WTC11 (cell line): ENCODE data around the gene GDPD2. TPM values are rescaled to one million over a fixed set of nuclear protein-coding genes. Genes with fewer than 3 reads are reported as not detected.

ENCODE experiments used
- ATAC-seq: fragments of 200-7000 bp; cut with Tn5 transposase; 2 replicates; pipeline ENCODE4 v1.10.0; 2021; ENCODE audit warnings: mild to moderate bottlenecking, moderate library complexity
- CTCF ChIA-PET: fragments of 300-600 bp; sonication (Branson Sonifier 250); formaldehyde crosslinking; loops from one replicate; lab custom pipeline; 2021; ENCODE audit warnings: antibody characterized with exemption; lab: Charles Lee
- POLR2A ChIA-PET: fragments of 350-600 bp; sonication (Branson Sonifier 250); formaldehyde crosslinking; loops from one replicate; lab custom pipeline; 2021; ENCODE audit warnings: antibody characterized with exemption; lab: Charles Lee
- DNase-seq: peaks from one replicate; pipeline ENCODE4 v3.0.0; 2021; ENCODE audit warnings: low spot score
- H3K27ac Mint-ChIP-seq: 2 replicates; pipeline ENCODE4 v1.8.0; 2021; ENCODE audit warnings: mixed read lengths
- H3K27me3 Mint-ChIP-seq: 2 replicates; pipeline ENCODE4 v1.8.0; 2021; ENCODE audit warnings: low read depth, mild to moderate bottlenecking, moderate library complexity, mixed read lengths
- H3K36me3 Mint-ChIP-seq: 2 replicates; pipeline ENCODE4 v1.8.0; 2021; ENCODE audit warnings: mixed read lengths
- H3K4me1 Mint-ChIP-seq: 2 replicates; pipeline ENCODE4 v1.8.0; 2022; ENCODE audit warnings: mixed read lengths
- H3K4me3 Mint-ChIP-seq: 2 replicates; pipeline ENCODE4 v1.8.0; 2021; ENCODE audit warnings: mild to moderate bottlenecking, moderate library complexity, mixed read lengths
- H3K9me3 Mint-ChIP-seq: 2 replicates; pipeline ENCODE4 v1.8.0; 2021; ENCODE audit warnings: mixed read lengths
- ELF4 ChIP-seq: sonication (generic); formaldehyde crosslinking; IDR thresholded peaks from 2 replicates; pipeline ENCODE4 v1.8.1; 2022; ENCODE audit warnings: low read depth, mild to moderate bottlenecking, moderate library complexity, missing genetic modification reagents
- ESRRA ChIP-seq: sonication (generic); formaldehyde crosslinking; IDR thresholded peaks from 2 replicates; pipeline ENCODE4 v1.8.1; 2022; ENCODE audit warnings: mild to moderate bottlenecking, missing genetic modification reagents, borderline replicate concordance
- FOXP1 ChIP-seq: sonication (generic); formaldehyde crosslinking; IDR thresholded peaks from 2 replicates; pipeline ENCODE4 v1.8.0; 2022; ENCODE audit warnings: missing genetic modification reagents, mild to moderate bottlenecking, moderate library complexity, borderline replicate concordance
- GABPB1 ChIP-seq: sonication (generic); formaldehyde crosslinking; IDR thresholded peaks from 2 replicates; pipeline ENCODE4 v1.8.1; 2023; ENCODE audit warnings: mild to moderate bottlenecking, missing genetic modification reagents
- HMGA2 ChIP-seq: fragments of 250-450 bp; sonication (Bioruptor Pico); IDR thresholded peaks from 2 replicates; pipeline ENCODE4 v1.4.0; 2021; ENCODE audit warnings: mild to moderate bottlenecking, moderate library complexity
- HMGXB4 ChIP-seq: sonication (generic); formaldehyde crosslinking; IDR thresholded peaks from 2 replicates; pipeline ENCODE4 v1.8.1; 2023; ENCODE audit warnings: mild to moderate bottlenecking, moderate library complexity, missing genetic modification reagents
- IRF1 ChIP-seq: sonication (generic); formaldehyde crosslinking; IDR thresholded peaks from 2 replicates; pipeline ENCODE4 v1.8.0; 2023; ENCODE audit warnings: missing genetic modification reagents
- JUN ChIP-seq: sonication (generic); formaldehyde crosslinking; IDR thresholded peaks from 2 replicates; pipeline ENCODE4 v1.8.0; 2023; ENCODE audit warnings: mild to moderate bottlenecking, missing genetic modification reagents
- MAX ChIP-seq: sonication (generic); formaldehyde crosslinking; IDR thresholded peaks from 2 replicates; pipeline ENCODE4 v1.8.0; 2022; ENCODE audit warnings: mild to moderate bottlenecking, missing genetic modification reagents
- MXD4 ChIP-seq: fragments of 250-450 bp; sonication (Bioruptor Pico); IDR thresholded peaks from 2 replicates; pipeline ENCODE4 v1.8.0; 2021; ENCODE audit warnings: mild to moderate bottlenecking, moderate library complexity, borderline replicate concordance
- NFATC4 ChIP-seq: fragments of 250-450 bp; sonication (Bioruptor Pico); IDR thresholded peaks from 2 replicates; pipeline ENCODE4 v1.9.0; 2021; ENCODE audit warnings: mild to moderate bottlenecking
- NFYB ChIP-seq: sonication (generic); formaldehyde crosslinking; conservative IDR thresholded peaks from 2 replicates; pipeline ENCODE4 v1.8.0; 2022; ENCODE audit warnings: low read depth, missing genetic modification reagents
- NR3C1 ChIP-seq: sonication (generic); formaldehyde crosslinking; conservative IDR thresholded peaks from 2 replicates; pipeline ENCODE4 v1.8.1; 2023; ENCODE audit warnings: low read depth, mild to moderate bottlenecking, missing genetic modification reagents
- PRDM15 ChIP-seq: sonication (generic); formaldehyde crosslinking; IDR thresholded peaks from 2 replicates; pipeline ENCODE4 v1.8.0; 2022; ENCODE audit warnings: missing genetic modification reagents
- RELA ChIP-seq: sonication (generic); formaldehyde crosslinking; IDR thresholded peaks from 2 replicates; pipeline ENCODE4 v1.8.1; 2022; ENCODE audit warnings: missing genetic modification reagents, mild to moderate bottlenecking, borderline replicate concordance
- RORB ChIP-seq: fragments of 250-450 bp; sonication (Bioruptor Pico); IDR thresholded peaks from 2 replicates; pipeline ENCODE4 v1.9.0; 2021; ENCODE audit warnings: mild to moderate bottlenecking
- SOX15 ChIP-seq: fragments of 250-450 bp; sonication (Bioruptor Pico); IDR thresholded peaks from 2 replicates; pipeline ENCODE4 v1.9.0; 2021; ENCODE audit warnings: mild to moderate bottlenecking
- SP1 ChIP-seq: sonication (generic); formaldehyde crosslinking; conservative IDR thresholded peaks from 2 replicates; pipeline ENCODE4 v1.8.1; 2022; ENCODE audit warnings: missing genetic modification reagents
- ZNF138 ChIP-seq: sonication (generic); formaldehyde crosslinking; conservative IDR thresholded peaks from 2 replicates; pipeline ENCODE4 v1.8.1; 2022; ENCODE audit warnings: mild to moderate bottlenecking, moderate library complexity, missing genetic modification reagents
- ZNF219 ChIP-seq: sonication (generic); formaldehyde crosslinking; IDR thresholded peaks from 2 replicates; pipeline ENCODE4 v1.8.0; 2023; ENCODE audit warnings: missing genetic modification reagents, mild to moderate bottlenecking, borderline replicate concordance
- total RNA-seq: library from RNA; stranded (reverse); gene quantifications from 3 replicates; pipeline ENCODE4 v1.2.3, GENCODE V29; 2021
- TF ChIP-seq, protein P1 (sequence below): sonication (generic); formaldehyde crosslinking; IDR thresholded peaks from 2 replicates; pipeline ENCODE4 v1.8.0; 2023; ENCODE audit warnings: missing genetic modification reagents, mild to moderate bottlenecking, borderline replicate concordance
- TF ChIP-seq, protein P2 (sequence below): sonication (generic); formaldehyde crosslinking; IDR thresholded peaks from 2 replicates; pipeline ENCODE4 v1.8.1; 2023; ENCODE audit warnings: mild to moderate bottlenecking, missing genetic modification reagents

The GDPD2 gene
- total RNA-seq, 1 experiment from 2014 or later: 7.0 TPM

GRCh38 chrX:70480660-70481018 is 57.5 kb downstream of the GDPD2 start:
- Mint-ChIP-seq H3K27me3 (no peaks in the 10 kb centered on the region), H3K27ac (no peak overlapping the region), H3K4me3 (no peak overlapping the region), H3K9me3 (no peaks in the 10 kb centered on the region), H3K4me1 (peaks cover 86% of the 10 kb centered on the region), H3K36me3 (peaks cover 12% of the 10 kb centered on the region)
- no peak for TF ChIP-seq FOXP1 (CRISPR knock-in tag)
- no peak for TF ChIP-seq MAX (CRISPR knock-in tag)
- TF ChIP-seq RORB (CRISPR knock-in tag): no peak
- TF ChIP-seq, protein P1, sequence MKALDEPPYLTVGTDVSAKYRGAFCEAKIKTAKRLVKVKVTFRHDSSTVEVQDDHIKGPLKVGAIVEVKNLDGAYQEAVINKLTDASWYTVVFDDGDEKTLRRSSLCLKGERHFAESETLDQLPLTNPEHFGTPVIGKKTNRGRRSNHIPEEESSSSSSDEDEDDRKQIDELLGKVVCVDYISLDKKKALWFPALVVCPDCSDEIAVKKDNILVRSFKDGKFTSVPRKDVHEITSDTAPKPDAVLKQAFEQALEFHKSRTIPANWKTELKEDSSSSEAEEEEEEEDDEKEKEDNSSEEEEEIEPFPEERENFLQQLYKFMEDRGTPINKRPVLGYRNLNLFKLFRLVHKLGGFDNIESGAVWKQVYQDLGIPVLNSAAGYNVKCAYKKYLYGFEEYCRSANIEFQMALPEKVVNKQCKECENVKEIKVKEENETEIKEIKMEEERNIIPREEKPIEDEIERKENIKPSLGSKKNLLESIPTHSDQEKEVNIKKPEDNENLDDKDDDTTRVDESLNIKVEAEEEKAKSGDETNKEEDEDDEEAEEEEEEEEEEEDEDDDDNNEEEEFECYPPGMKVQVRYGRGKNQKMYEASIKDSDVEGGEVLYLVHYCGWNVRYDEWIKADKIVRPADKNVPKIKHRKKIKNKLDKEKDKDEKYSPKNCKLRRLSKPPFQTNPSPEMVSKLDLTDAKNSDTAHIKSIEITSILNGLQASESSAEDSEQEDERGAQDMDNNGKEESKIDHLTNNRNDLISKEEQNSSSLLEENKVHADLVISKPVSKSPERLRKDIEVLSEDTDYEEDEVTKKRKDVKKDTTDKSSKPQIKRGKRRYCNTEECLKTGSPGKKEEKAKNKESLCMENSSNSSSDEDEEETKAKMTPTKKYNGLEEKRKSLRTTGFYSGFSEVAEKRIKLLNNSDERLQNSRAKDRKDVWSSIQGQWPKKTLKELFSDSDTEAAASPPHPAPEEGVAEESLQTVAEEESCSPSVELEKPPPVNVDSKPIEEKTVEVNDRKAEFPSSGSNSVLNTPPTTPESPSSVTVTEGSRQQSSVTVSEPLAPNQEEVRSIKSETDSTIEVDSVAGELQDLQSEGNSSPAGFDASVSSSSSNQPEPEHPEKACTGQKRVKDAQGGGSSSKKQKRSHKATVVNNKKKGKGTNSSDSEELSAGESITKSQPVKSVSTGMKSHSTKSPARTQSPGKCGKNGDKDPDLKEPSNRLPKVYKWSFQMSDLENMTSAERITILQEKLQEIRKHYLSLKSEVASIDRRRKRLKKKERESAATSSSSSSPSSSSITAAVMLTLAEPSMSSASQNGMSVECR (CRISPR knock-in tag): no peak
- TF ChIP-seq NR3C1 (CRISPR knock-in tag): no peak
- TF ChIP-seq ZNF219 (CRISPR knock-in tag): no peak
- TF ChIP-seq SP1 (CRISPR knock-in tag): no peak
- no peak for TF ChIP-seq ZNF138 (CRISPR knock-in tag)
- no peak for TF ChIP-seq ELF4 (CRISPR knock-in tag)
- no peak for TF ChIP-seq RELA (CRISPR knock-in tag)
- TF ChIP-seq MXD4 (CRISPR knock-in tag): no peak
- TF ChIP-seq NFYB (CRISPR knock-in tag): no peak
- TF ChIP-seq PRDM15 (CRISPR knock-in tag): no peak
- no peak for TF ChIP-seq NFATC4 (CRISPR knock-in tag)
- no peak for TF ChIP-seq IRF1 (CRISPR knock-in tag)
- TF ChIP-seq GABPB1 (CRISPR knock-in tag): no peak
- DNase-seq (no peak), ATAC-seq (no peak)
- ChIA-PET CTCF (no interaction called here), POLR2A (no interaction called here)

DNA sequence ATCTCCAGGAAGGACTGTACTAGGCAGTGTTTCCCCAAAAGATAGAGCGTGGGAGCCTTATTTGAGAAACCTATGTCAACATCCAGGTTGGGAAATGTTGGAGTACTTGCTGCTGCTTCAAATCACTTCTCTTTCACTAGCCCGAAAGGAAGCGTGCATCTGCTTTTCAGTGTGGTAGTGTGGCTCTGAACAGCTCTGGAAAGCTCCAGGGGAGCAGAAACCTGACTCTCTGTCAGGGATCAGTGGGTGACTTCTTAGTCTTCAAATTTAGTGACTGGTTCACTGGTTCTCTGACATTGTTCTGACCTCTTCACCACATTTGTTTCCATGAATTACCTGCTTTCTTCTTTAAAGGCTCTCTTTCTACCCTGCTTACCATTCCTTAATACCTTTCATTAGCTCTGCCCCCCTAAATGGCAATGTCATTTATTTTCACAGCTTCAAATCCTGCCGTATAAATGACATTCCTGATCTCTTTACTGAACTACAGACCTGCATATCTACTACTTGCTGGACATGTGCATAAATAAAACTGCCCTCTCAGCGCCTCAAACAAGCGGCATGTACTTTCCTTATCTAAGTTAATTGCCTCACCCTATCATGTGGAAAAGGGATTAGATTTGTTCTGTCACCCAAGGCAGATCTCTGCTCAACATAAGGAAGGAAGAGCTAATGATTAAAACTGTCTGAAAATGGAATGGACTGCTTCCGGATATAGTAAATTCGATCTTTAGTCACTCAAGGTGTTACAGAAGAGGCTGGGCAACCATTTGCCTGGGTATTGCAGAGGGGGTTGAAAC is 58.6 kb downstream of the GDPD2 start:
- H3K4me3 Mint-ChIP-seq: no peak overlapping the region
- CTCF ChIA-PET: interaction anchor here (0.7 to 1.4 kb wide), 2 partner anchors 27 to 183 kb away, joined by 4 to 6 read pairs; no protein-coding TSS in a partner anchor
- H3K9me3 Mint-ChIP-seq: no peaks in the 10 kb centered on the region
- no peak for DNase-seq
- POLR2A ChIA-PET: no interaction called here
- 0 out of 2 replicates have a peak overlapping the region, but pooled peaks have one; percentile 52 for H3K27ac Mint-ChIP-seq
- no peaks in the 10 kb centered on the region for H3K27me3 Mint-ChIP-seq
- TF ChIP-seq JUN (CRISPR knock-in tag) (no peak), HMGXB4 (CRISPR knock-in tag) (no peak), SOX15 (CRISPR knock-in tag) (no peak), HMGA2 (no peak), ESRRA (no peak)
- TF ChIP-seq, protein P2, sequence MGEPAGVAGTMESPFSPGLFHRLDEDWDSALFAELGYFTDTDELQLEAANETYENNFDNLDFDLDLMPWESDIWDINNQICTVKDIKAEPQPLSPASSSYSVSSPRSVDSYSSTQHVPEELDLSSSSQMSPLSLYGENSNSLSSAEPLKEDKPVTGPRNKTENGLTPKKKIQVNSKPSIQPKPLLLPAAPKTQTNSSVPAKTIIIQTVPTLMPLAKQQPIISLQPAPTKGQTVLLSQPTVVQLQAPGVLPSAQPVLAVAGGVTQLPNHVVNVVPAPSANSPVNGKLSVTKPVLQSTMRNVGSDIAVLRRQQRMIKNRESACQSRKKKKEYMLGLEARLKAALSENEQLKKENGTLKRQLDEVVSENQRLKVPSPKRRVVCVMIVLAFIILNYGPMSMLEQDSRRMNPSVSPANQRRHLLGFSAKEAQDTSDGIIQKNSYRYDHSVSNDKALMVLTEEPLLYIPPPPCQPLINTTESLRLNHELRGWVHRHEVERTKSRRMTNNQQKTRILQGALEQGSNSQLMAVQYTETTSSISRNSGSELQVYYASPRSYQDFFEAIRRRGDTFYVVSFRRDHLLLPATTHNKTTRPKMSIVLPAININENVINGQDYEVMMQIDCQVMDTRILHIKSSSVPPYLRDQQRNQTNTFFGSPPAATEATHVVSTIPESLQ (CRISPR knock-in tag): no peak
- no peak for ATAC-seq
- H3K4me1 Mint-ChIP-seq: peaks cover 87% of the 10 kb centered on the region
- H3K36me3 Mint-ChIP-seq: peaks cover 22% of the 10 kb centered on the region
